ENCODE measurements around the gene ZNF441. TPM values are rescaled to one million over a fixed set of nuclear protein-coding genes. Genes with fewer than 3 reads are reported as not detected.
"Not testable (repeated sequence)": the region's sequence is repeated elsewhere in the genome, so short reads cannot be mapped to it uniquely, and the experiment has no call there.

ZNF441 gene
- polyA plus RNA-seq, 1 donor, result 18.3 TPM

DNA sequence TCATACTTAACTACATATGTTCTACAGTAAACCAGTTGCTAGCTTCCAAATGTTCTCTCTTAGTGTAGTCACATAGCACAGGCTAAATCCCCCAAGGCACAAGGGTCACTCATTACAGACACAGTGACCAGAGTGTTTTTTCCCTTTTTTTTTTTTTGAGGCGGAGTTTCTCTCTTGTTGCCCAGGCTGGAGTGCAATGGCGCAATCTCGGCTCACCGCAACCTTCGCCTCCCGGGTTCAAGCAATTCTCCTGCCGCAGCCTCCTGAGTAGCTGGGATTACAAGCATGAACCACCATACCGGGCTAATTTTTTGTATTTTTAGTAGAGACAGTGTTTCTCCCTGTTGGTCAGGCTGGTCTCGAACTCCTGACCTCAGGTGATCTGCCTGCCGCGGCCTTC is 9.9 kb downstream of the ZNF441 start:
- DNase-seq, result not testable (repeated sequence)

- DNase-seq, result no peak
Observed at GRCh38 chr19:11780431-11781020, 13.7 kb downstream of the ZNF441 start.

DNA sequence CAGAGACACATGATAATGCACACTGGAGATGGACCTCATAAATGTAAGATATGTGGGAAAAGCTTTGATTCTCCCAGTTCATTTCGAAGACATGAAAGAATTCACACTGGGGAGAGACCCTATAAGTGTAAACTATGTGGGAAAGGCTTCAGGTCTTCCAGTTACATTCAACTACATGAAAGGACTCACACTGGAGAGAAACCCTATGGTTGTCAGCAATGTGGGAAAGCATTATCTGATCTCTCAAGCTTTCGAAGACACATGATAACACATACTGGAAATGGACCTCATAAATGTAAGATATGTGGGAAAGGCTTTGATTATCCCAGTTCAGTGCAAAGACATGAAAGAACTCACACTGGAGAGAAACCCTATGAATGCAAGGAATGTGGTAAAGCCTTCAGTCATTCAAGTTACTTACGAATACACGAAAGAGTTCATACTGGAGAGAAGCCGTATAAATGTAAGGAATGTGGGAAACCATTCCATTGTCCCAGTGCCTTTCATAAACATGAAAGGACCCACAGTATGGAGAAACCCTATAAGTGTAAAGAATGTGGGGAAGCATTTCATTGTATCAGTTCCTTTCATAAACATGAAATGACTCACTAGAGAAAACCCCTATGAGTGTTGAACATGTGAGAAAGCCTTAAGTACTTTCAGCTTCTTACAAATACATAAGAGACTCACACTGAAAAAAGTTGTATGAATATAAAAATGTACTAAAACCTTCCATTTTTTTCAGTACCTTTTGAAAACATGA is 14.7 kb downstream of the ZNF441 start:
- no peak for DNase-seq

DNA sequence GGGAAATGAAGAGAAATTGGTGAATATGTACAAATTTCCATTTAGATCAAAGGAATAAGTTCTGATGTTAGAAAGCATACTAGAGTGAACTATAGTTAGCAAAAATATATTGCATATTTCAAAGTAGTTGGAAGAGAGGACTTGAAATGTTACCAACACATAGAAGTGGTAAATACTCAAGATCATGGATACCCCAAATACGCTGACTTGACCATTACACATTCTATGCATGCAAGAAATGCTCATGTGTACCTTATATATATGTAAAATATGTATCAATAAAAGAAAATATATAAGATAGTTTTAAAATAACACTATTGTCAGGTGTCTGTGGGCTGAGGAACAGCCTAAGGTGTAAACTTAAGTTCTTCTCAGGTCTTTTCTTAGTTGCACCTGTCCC is 17.0 kb downstream of the ZNF441 start:
- DNase-seq, result no peak

DNA sequence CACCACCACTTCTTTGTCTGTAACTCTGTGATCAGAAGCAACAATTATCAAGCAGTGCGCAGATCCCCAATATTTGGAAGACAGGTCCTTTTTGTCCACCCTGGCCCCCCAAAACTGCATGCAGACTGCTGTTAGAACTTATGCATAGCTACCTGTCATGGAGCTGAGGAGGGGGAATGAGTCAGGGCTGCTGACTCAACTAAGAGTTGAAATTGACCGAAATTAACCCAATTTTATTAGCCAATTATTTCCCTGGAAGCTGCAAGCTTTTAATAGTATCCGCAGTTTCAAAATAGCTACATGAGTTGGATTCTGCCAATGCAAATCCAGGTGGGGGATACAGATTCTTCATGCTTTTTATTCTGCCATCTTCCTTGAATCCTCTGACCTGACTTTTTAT is 17.6 kb downstream of the ZNF441 start:
- DNase-seq, result no peak

- DNase-seq, result no peak
Observed at GRCh38 chr19:11787536-11787935, 20.7 kb downstream of the ZNF441 start.

DNA sequence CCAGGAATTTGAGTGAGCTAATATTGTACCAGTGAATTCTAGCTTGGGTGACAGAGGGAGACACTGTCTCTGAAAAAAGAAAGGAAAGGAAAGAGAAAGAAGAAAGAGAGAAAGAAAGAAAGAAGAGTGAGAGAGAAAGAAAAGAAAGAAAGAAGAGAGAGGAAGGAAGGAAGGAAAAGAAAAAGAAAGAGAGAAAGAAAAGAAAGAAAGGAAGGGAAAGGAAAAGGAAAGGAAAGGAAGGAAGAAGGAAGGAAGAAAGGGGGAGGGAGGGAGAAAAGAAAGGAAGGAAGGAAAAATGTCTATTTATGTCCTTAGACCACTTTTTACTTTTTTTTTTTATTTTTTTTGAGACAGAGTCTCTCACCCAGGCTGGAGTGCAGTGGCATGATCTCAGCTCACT is 26.1 kb downstream of the ZNF441 start:
- no peak for DNase-seq

DNA sequence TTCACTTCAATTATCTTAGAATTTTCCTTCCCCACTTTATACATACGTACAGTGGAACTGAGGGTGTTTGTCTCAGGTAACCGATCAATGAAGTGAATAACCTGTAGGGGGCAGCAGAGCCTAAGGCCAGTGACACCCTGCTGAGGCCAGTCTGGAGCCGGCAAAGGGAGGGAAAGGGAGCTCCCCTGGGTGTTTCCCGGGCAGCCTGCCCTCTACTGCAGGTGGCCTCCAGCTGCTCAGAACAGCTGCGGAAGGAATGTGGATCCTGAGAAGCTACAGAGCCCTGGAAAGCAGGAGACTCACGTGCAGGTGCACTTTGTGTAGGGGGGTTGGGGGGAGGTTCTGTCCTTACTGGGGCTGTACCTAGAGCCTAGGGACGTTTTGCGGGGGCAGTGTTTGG is 30.7 kb downstream of the ZNF441 start:
- peak; percentile 90 for DNase-seq

- peak; percentile 89 for DNase-seq
Observed at GRCh38 chr19:11798391-11799330, 31.9 kb downstream of the ZNF441 start, which contains the start of gene ZNF491. Gene ZNF491 (plus strand): TSS chr19:11798523. CDS start chr19:11805954, 7,431 bp downstream.

DNA sequence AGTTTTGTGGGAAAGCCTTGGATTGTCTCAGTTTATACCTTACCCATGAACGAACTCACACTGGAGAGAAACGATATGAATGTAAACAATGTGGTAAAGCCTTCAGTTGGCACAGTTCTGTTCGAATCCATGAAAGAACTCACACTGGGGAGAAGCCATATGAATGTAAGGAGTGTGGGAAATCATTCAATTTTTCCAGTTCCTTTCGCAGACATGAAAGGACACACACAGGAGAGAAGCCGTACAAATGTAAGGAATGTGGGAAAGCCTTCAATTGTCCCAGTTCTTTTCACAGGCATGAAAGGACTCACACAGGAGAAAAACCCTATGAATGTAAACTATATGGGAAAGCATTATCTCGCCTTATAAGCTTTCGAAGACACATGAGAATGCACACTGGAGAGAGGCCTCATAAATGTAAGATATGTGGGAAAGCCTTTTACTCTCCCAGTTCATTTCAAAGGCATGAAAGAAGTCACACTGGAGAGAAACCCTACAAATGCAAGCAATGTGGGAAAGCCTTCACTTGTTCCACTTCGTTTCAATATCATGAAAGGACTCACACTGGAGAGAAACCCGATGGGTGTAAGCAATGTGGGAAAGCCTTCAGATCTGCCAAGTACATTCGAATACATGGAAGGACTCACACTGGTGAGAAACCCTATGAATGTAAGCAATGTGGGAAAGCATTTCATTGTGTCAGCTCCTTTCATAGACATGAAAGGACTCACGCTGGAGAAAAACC is 39.7 kb downstream of the ZNF441 start:
- DNase-seq, result no peak

DNA sequence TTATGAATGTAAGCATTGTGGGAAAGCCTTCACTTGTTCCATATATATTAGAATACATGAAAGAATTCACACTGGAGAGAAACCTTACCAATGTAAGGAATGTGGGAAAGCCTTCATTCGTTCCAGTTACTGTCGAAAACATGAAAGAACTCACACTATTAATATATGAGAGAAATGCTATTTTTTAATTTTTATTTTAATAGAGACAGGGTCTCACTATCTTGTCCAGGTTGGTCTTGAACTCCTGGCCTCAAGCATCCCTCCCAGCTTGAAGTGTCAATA is 40.2 kb downstream of the ZNF441 start:
- no peak for DNase-seq

- no peak for DNase-seq
Observed at GRCh38 chr19:11813703-11814028, 46.9 kb downstream of the ZNF441 start.

DNA sequence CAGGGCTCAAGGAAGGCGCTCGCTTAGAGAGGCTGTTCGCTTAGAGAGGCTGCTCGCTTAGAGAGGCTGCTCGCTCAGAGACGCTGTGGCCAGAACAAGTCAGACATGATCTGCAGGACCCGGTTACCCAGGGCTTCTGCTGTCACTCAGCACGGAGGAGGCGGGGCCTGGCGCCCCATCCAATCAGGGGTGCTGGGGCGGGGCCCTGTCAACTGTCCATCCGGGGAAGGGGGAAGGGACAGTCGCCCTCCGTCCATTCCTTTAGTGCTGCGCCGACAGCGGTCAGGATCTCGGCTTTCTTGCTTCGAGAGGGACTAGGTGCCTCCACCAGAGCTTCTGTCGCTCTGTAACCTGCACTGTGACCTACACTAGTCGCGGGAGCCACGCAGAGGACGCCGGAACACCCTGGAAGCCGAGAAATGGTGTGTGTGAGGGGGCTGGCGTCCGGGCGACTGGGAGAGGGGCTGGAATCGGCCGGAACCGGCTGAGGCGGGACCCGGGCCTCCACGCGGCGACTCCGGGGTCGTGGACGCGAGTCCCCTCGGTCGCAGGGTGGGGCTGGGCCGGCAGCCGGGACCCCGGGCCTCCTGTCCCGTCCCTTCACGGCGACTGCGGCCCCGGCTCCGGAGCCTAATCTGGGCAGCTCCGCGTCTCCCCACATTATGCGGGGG is 47.4 kb downstream of the ZNF441 start, which contains the start of gene ZNF440:
Gene ZNF440, plus strand, starts transcription at position 245 of the 671 bp plus-strand sequence. Its CDS starts 175 bp downstream, at position 420.
- peak; percentile 96 for DNase-seq

DNA sequence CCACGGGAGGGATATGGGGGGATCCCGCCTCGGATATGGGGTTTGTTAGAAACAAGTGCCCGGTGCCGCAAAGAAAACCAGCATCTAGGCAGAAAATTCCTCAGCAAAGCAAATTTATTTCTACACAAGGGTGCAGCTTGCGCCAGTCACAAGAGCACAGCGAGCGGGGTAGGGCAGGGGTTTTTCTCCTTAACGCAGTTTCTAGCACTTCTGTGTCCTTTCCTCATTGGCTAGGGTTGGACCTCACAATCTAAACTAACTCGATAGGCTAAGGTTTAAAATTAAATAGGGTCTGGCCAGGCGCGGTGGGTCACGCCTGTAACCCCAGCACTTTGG is 47.9 kb downstream of the ZNF441 start:
- DNase-seq, result peak; percentile 24

- DNase-seq, result no peak
Observed at GRCh38 chr19:11821474-11822109, 54.8 kb downstream of the ZNF441 start.

- not testable (repeated sequence) for DNase-seq
Observed at GRCh38 chr19:11828957-11829876, 62.4 kb downstream of the ZNF441 start.

- no peak for DNase-seq
Observed at GRCh38 chr19:11832253-11832912, 65.6 kb downstream of the ZNF441 start.

- DNase-seq, result no peak
Observed at GRCh38 chr19:11833541-11833940, 66.7 kb downstream of the ZNF441 start.
